NCI-H2196 treated with DMSO at 0.1 percent for 48 hours (cell line): ENCODE data around the gene CD4.

Source experiments
- DNase-seq: peaks from one replicate; lab custom pipeline; 2025; ENCODE audit not compliant: unreplicated experiment; lab: John Stamatoyannopoulos, UW

Gene CD4

DNA sequence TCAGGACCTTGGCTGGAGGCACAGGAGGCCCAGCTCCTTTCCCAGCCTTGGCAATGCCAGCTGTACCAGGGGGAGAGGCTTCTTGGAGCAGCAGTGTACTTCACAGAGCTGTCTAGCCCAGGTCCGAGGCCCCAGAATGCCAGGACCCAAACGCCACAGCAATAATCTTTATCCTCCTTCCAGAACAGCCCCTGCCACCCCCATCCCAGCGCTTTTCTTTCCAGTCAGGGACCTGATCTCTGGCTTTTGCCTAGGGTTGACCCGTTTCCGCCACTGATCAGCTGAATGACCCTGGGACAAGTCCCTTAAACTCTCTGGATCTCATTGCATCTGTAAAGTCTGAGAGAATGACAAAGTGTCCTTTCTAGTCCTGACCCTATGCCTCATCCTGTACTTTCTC lies 11.9 kb upstream of the CD4 start:
- no peak for DNase-seq

GRCh38 chr12:6778217-6778573 lies 11.1 kb upstream of the CD4 start:
- DNase-seq: no peak

- peak; percentile 76 for DNase-seq
These were observed 10.5 kb upstream of the CD4 start for GRCh38 chr12:6778574-6779550.

DNA sequence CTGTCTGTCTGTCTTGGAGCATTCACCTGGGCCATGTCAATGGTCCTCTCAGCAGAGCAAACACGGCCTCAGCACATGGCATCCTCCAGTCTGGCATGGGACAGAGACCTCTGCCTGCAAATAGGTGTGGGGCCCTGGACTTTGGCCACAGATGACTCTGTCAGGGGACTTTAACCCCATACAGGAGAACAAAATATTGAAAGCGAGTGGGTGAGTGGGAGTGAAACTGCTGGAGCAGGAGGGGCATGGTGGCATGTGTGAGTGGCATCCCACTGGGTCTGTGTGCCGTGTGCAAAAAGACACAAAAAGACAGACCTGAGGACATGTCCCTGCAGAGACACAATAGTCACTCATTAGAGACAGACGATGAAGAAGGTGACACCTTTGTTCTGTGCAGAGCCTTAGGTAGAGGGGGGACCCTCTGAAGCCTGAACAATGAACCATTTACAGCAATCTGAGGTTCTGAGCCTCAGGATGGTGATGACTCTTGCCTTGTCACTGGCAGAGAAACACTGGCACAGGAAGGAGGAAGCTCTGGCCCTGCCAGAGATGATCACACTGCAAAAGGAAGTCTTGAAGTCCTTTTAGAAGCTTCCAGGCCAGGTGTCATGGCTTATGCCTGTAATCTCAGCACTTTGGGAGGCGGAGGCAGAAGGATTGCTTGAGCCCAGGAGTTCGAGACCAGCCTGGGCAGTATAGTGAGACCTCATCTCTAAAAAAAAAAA lies 9.5 kb upstream of the CD4 start:
- no peak for DNase-seq

DNA sequence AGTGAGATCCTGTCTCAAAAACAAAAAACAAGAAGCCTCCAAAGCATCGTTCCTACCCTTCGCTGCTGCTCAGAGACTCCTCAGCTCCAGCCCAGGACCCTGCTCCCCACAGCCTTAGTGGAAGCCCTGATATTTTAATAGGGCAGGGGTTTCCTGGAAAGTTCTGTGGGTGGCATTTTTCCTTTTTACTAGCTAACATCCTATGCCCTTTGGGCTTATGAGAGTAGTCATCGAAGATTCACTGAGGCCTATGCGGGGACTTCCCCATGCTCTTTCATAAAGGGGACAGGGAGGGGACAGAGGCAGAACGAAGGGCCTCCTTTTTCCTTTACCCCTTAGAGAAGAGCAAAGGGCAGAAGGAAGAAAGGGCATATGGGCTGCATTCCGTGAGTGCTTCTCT lies 8.8 kb upstream of the CD4 start:
- DNase-seq: no peak

GRCh38 chr12:6782119-6782518 lies 7.2 kb upstream of the CD4 start:
- no peak for DNase-seq

DNA sequence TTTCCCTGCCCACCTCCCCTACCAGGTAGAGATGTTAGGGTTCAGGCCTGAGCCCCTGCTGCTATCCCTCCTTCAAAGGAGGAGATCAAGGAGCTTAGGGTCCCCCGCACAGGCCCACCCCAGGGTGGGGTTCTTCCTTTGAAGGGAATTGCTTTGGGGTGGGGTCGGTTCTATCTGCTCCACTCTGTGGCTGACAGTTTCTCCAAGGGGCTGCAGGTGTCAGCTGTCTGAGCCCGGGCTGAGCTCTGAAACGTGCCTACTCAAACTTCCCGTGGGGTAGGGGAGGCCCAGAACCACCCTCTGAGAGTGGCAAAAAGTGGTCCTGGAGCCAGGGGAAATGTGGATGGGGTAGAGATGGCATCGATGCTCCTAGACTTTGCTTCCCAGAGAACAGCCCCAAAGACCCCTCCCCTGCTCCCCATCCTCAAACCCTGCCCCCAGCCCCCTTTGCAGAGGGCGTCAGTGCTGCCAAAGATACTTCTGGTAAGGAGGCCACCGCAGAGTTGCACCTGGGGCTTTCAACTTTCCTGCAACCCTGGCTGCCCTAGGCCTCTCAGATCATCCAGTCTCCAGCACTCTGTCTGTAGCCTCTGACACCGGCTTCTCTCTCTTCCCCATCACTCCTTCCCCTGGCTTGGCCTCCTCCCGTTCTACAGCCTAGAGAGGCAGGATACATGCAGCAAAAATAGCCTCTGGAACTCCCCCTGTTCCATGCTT lies 6.3 kb upstream of the CD4 start:
- no peak for DNase-seq

GRCh38 chr12:6783828-6784227 lies 5.5 kb upstream of the CD4 start:
- no peak for DNase-seq

GRCh38 chr12:6784296-6784695 lies 5.0 kb upstream of the CD4 start:
- DNase-seq: no peak

GRCh38 chr12:6784761-6785160 lies 4.6 kb upstream of the CD4 start:
- DNase-seq: no peak

- no peak for DNase-seq
These were observed 2.8 kb upstream of the CD4 start for GRCh38 chr12:6786416-6787094.

GRCh38 chr12:6787309-6787708 lies 2.0 kb upstream of the CD4 start:
- DNase-seq: no peak

- no peak for DNase-seq
These were observed 1.3 kb downstream of the CD4 start for GRCh38 chr12:6790496-6791150.

GRCh38 chr12:6791931-6792520 lies 2.7 kb downstream of the CD4 start:
- DNase-seq: no peak

DNA sequence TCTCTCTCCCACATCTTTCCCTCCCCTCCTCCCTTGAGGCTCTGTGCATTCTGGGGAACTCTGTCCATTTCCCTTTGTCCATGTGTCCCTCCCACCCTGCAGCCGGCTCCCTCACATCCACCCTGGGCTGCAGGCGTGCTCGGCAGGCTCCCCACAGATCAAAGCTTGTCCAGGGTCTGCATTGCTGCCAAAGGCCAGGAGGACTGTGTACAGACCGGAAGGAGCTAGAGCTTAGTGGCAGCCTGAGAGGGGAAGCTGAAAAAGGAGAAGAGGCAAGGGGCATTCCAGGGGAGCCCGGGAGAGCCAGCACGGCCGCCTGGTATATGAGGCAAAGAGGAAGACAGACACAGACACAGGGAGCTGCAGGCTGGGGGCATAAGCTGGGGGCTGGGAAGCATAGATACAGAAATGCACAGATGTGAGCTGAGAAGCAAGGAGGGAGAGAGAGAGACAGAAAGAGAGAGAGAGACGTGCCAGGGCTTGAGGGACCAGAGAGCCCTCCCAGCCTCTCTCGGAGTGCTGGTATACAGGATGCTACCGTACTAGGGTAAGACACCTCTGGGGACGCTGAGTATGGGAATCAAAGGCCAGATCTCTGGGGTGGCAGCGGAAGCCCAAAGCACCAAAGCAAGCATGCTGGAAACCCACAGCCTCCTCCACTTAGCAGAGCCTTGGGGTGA lies 3.3 kb downstream of the CD4 start:
- DNase-seq: no peak

GRCh38 chr12:6795088-6795487 lies 5.8 kb downstream of the CD4 start:
- DNase-seq: no peak

GRCh38 chr12:6796576-6796975 lies 7.2 kb downstream of the CD4 start:
- no peak for DNase-seq

- DNase-seq: no peak
These were observed 9.8 kb downstream of the CD4 start for GRCh38 chr12:6799147-6799546.

GRCh38 chr12:6807170-6807569 lies 17.8 kb downstream of the CD4 start:
- DNase-seq: no peak

DNA sequence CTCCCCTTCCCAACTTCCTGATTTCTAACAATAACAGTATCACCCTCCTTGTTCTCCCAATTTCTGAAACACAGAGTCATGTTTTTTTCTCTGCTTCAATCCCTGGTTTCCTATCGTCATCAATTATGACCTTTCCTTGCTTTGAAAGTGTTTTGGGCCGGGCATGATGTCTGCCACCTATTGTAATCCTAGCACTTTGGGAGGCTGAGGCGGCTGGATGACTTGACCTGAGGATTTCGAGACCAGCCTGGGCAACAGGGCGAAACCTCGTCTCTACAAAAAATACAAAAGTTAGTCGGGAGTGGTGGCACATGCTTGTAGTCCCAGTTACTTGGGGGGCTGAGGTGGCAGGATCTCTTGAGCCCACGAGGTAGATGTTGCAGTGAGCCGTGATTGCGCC lies 19.7 kb downstream of the CD4 start:
- no peak for DNase-seq
